ENCODE data around the gene GEN1. TPM values are rescaled to one million over a fixed set of nuclear protein-coding genes. Genes with fewer than 3 reads are reported as not detected.

Gene GEN1
- total RNA-seq, 1 experiment from 2014 or later, result 36.5 TPM

- BruUV-seq (replicated peaks), result no TSS peak
- Mint-ChIP-seq H3K4me3 (ENCODE audit: unreplicated experiment) (no peak overlapping the region), H3K27ac (ENCODE audit: unreplicated experiment) (no peak overlapping the region), H3K4me1 (ENCODE audit: low read depth, unreplicated experiment) (no peaks in the 10 kb centered on the region), H3K27me3 (ENCODE audit: insufficient read depth, unreplicated experiment) (peaks cover 26% of the 10 kb centered on the region), H3K36me3 (ENCODE audit: insufficient read depth, unreplicated experiment) (no peaks in the 10 kb centered on the region), H3K9me3 (ENCODE audit: unreplicated experiment) (no peaks in the 10 kb centered on the region)
- no peak for TF ChIP-seq CTCF (IDR thresholded peaks at IDR 0.05; ENCODE audit: insufficient read depth in 1 of 2, low read depth in 1 of 2, low read length in 1 of 2, severe bottlenecking in 1 of 2, unreplicated experiment in 1 of 2)
- Histone ChIP-seq H3K4me3 (ENCODE audit: low read depth, low read length) (no peak overlapping the region), H3K9me3 (no peaks in the 10 kb centered on the region), H3K4me1 (no peaks in the 10 kb centered on the region), H3K27me3 (replicated peaks; ENCODE audit: control insufficient read depth, insufficient read depth, low read length) (no peaks in the 10 kb centered on the region), H3K36me3 (ENCODE audit: control insufficient read depth, insufficient read depth, low read length) (no peaks in the 10 kb centered on the region)
- no peak for DNase-seq
- POLR2A ChIA-PET, result no interaction called here
- intact Hi-C loops (cut with micrococcal nuclease; ENCODE audit: unreplicated experiment), result no loop called here
- CTCF ChIA-PET, result no interaction called here
These were observed 46.3 kb downstream of the GEN1 start for GRCh38 chr2:17800219-17800618.

GRCh38 chr2:17800693-17801458, 46.9 kb downstream of the GEN1 start:
- H3K4me1 ChIP-seq, result no peaks in the 10 kb centered on the region
- H3K27me3 ChIP-seq (replicated peaks; ENCODE audit: control insufficient read depth, insufficient read depth, low read length), result no peaks in the 10 kb centered on the region
- no peak overlapping the region for H3K4me3 Mint-ChIP-seq (ENCODE audit: unreplicated experiment)
- BruUV-seq (replicated peaks), result no TSS peak
- H3K27ac Mint-ChIP-seq (ENCODE audit: unreplicated experiment), result no peak overlapping the region
- H3K4me3 ChIP-seq (ENCODE audit: low read depth, low read length), result no peak overlapping the region
- intact Hi-C loops (cut with micrococcal nuclease; ENCODE audit: unreplicated experiment), result no loop called here
- no peak for DNase-seq
- no peak for TF ChIP-seq CTCF (IDR thresholded peaks at IDR 0.05; ENCODE audit: insufficient read depth in 1 of 2, low read depth in 1 of 2, low read length in 1 of 2, severe bottlenecking in 1 of 2, unreplicated experiment in 1 of 2)
- H3K36me3 Mint-ChIP-seq (ENCODE audit: insufficient read depth, unreplicated experiment), result no peaks in the 10 kb centered on the region
- H3K27me3 Mint-ChIP-seq (ENCODE audit: insufficient read depth, unreplicated experiment), result peaks cover 29% of the 10 kb centered on the region
- ChIA-PET CTCF (no interaction called here), POLR2A (no interaction called here)
- no peaks in the 10 kb centered on the region for H3K4me1 Mint-ChIP-seq (ENCODE audit: low read depth, unreplicated experiment)
- no peaks in the 10 kb centered on the region for H3K9me3 Mint-ChIP-seq (ENCODE audit: unreplicated experiment)
- no peaks in the 10 kb centered on the region for H3K9me3 ChIP-seq
- H3K36me3 ChIP-seq (ENCODE audit: control insufficient read depth, insufficient read depth, low read length), result no peaks in the 10 kb centered on the region

GRCh38 chr2:17803497-17803896, 49.6 kb downstream of the GEN1 start:
- Mint-ChIP-seq H3K4me3 (ENCODE audit: unreplicated experiment) (no peak overlapping the region), H3K36me3 (ENCODE audit: insufficient read depth, unreplicated experiment) (no peaks in the 10 kb centered on the region), H3K4me1 (ENCODE audit: low read depth, unreplicated experiment) (no peaks in the 10 kb centered on the region), H3K27me3 (ENCODE audit: insufficient read depth, unreplicated experiment) (peaks cover 30% of the 10 kb centered on the region), H3K27ac (ENCODE audit: unreplicated experiment) (no peak overlapping the region), H3K9me3 (ENCODE audit: unreplicated experiment) (no peaks in the 10 kb centered on the region)
- H3K4me3 ChIP-seq (ENCODE audit: low read depth, low read length), result no peak overlapping the region
- no peaks in the 10 kb centered on the region for H3K9me3 ChIP-seq
- H3K27me3 ChIP-seq (replicated peaks; ENCODE audit: control insufficient read depth, insufficient read depth, low read length), result no peaks in the 10 kb centered on the region
- intact Hi-C loops (cut with micrococcal nuclease; ENCODE audit: unreplicated experiment), result no loop called here
- H3K36me3 ChIP-seq (ENCODE audit: control insufficient read depth, insufficient read depth, low read length), result no peaks in the 10 kb centered on the region
- CTCF ChIA-PET, result no interaction called here
- no TSS peak for BruUV-seq (replicated peaks)
- no peak for DNase-seq
- POLR2A ChIA-PET, result no interaction called here
- TF ChIP-seq CTCF (IDR thresholded peaks at IDR 0.05; ENCODE audit: insufficient read depth in 1 of 2, low read depth in 1 of 2, low read length in 1 of 2, severe bottlenecking in 1 of 2, unreplicated experiment in 1 of 2), result no peak
- H3K4me1 ChIP-seq, result no peaks in the 10 kb centered on the region
